ENCODE results near the gene GCK.

Gene GCK

DNA sequence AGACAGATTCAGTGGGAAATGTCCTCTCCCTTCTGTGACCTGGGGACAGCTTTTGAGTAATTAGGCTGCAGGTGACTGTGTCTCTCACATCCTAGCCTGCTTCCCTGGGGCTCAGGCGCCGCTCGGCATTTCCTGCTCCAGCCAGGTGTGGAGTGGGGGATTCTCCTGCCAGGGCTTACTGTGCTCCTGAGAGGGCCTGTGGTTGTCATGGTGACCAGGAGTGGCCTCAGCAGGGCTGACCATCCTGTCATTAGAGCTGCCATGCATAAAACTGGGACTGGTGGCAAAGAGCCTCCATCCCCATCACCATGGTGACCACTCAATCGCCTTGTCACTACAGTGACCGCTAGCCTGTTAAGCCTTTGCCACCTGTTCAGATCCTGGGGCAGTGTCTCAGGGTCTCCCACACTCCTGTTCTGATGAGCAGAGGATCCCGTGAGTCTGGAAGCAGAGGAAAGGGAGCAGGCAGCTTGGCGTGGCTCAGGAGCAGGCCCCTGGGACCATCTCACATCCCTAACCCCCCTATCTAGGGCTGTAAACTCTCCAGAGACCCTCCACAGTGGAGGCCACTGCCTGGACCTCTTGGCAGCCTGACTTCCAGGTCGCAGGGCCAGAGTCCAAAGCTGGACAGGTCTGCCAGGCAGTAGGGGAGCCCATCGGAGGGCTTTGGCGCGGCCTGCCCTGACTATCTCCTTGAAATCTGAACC lies at the start of gene GCK:
TSS of gene GCK (minus strand) at position 154 of the 707 bp plus-strand sequence. CDS start 486 bp downstream, outside the sequence.
- no peak within 1 kb of the TSS for H3K4me3 ChIP-seq (ENCODE audit: low read depth, low read length)
- H3K27me3 ChIP-seq (ENCODE audit: control insufficient read depth, insufficient read depth, low read length): no peaks in the 10 kb centered on the region
- H3K9me3 ChIP-seq (ENCODE audit: control insufficient read depth, insufficient read depth, low read length): no peaks in the 10 kb centered on the region
- H3K36me3 ChIP-seq (ENCODE audit: control insufficient read depth, insufficient read depth, low read length): no peaks in the 10 kb centered on the region
- H3K9ac ChIP-seq (ENCODE audit: low read depth, low read length): no peak within 1 kb of the TSS
- H3K4me1 ChIP-seq (ENCODE audit: control insufficient read depth, insufficient read depth, low read length): no peaks in the 10 kb centered on the region

DNA sequence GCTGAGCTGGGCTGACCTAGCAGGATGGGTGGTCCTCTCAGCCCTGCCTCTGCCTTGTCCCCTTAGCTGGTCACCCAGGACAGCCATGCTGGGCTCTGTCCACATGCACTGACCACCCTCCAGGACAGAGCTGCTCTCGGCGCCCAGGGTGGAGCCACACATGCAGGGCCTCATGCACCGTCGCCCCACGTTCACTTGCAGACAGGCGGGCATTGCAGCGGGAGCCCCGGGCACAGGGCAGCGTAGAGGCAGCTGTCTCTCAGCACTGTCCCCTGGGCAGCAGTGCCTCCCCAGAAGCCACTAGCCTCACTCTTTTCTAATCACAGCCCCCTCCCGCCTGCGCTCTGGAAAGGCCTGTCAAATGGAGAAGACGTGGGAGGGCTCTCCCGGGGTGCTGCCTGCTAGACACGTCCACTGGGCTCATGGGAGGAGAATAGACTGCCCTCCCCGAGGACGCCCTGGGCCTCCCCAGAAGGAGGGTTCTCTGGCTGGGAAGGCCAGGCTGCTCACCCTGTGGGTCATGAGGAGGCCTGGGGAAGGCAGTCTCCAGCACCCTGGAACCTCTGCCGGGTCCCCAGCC lies 49.0 kb upstream of the GCK start:
- H3K9ac ChIP-seq (ENCODE audit: low read depth, low read length): no peak overlapping the region
- no peaks in the 10 kb centered on the region for H3K27me3 ChIP-seq (ENCODE audit: control insufficient read depth, insufficient read depth, low read length)
- no peaks in the 10 kb centered on the region for H3K36me3 ChIP-seq (ENCODE audit: control insufficient read depth, insufficient read depth, low read length)
- H3K9me3 ChIP-seq (ENCODE audit: control insufficient read depth, insufficient read depth, low read length): no peaks in the 10 kb centered on the region
- H3K4me1 ChIP-seq (ENCODE audit: control insufficient read depth, insufficient read depth, low read length): no peaks in the 10 kb centered on the region
- H3K4me3 ChIP-seq (ENCODE audit: low read depth, low read length): no peak overlapping the region

DNA sequence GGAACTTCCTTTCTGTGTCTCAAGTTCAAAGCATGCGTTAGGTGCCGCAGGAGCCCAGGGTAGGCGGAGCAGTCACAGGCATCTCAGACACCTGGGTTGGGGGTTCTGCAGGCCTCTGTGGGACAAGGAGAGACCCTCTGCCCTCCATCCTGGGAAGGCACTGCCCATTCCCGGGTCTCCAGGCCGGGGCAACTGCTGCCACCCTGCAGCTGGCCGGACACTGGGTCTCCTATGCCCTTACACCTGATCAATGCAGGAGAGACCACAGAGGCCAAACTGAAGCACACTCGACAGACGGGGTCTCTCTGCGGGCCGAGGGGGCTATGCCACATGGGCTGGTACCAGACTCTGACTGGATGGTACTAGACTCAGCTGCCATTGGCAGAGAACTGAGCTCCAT lies 48.5 kb upstream of the GCK start:
- Histone ChIP-seq H3K27me3 (ENCODE audit: control insufficient read depth, insufficient read depth, low read length) (no peaks in the 10 kb centered on the region), H3K9ac (ENCODE audit: low read depth, low read length) (no peak overlapping the region), H3K4me1 (ENCODE audit: control insufficient read depth, insufficient read depth, low read length) (no peaks in the 10 kb centered on the region), H3K4me3 (ENCODE audit: low read depth, low read length) (no peak overlapping the region), H3K36me3 (ENCODE audit: control insufficient read depth, insufficient read depth, low read length) (no peaks in the 10 kb centered on the region), H3K9me3 (ENCODE audit: control insufficient read depth, insufficient read depth, low read length) (no peaks in the 10 kb centered on the region)

DNA sequence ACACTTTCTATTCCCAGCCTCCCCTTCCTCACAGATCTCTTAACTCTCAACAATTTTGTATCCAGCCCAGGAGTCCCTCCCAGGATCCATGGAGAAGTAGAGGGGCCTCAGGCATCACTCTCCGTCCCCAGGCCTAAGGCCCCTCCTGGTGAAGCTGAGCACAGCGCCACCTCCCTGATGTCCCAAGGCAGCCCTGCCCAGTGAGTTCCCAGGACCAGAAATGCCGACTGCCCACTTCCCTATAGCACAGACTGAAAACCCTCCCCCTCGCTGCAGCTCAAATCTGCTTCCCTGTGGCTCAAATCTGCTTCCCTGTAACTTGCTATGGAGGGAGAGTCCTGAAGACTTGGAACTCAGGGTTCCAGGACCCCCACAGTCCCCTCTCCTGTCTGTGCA lies 47.1 kb upstream of the GCK start:
- Histone ChIP-seq H3K9me3 (ENCODE audit: control insufficient read depth, insufficient read depth, low read length) (no peaks in the 10 kb centered on the region), H3K27me3 (ENCODE audit: control insufficient read depth, insufficient read depth, low read length) (no peaks in the 10 kb centered on the region), H3K4me3 (ENCODE audit: low read depth, low read length) (no peak overlapping the region), H3K36me3 (ENCODE audit: control insufficient read depth, insufficient read depth, low read length) (no peaks in the 10 kb centered on the region), H3K4me1 (ENCODE audit: control insufficient read depth, insufficient read depth, low read length) (no peaks in the 10 kb centered on the region), H3K9ac (ENCODE audit: low read depth, low read length) (no peak overlapping the region)

DNA sequence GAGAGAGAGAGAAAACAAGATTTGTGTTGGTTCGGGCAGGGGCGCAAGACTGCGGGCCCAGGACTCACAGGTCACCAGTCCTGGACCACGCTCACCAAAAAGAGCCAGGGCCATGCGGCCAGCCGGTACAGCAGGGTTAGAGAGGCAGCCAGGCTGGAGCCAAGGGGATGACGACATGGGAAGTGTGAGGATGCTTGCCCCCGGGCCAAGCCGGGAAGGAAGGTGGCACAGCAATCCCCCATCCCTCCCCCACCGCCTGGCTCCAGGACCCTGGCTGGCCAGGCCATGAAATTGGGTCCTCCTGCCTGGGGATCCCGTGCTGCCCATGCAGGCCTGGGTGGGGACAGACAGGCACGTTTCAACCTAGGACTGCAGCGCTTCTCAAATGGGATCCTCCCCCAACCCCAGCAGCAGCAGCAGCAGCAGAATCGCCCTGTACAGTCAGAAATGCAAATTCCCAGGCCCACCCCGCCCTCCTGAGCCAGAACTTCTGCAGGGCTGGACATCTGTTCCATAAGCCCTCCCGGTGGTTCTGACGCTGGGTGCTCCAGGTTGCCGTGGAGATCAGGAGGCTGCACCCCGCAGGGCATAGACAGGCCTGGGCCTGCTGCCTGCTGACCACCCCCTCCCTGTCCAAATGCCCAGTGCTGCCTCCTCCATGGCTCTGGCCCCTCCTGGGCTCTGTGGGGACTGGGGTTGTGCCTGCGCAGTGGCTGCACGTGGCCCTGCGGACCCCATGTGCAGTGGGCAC lies 46.5 kb upstream of the GCK start:
- Histone ChIP-seq H3K4me1 (ENCODE audit: control insufficient read depth, insufficient read depth, low read length) (no peaks in the 10 kb centered on the region), H3K9me3 (ENCODE audit: control insufficient read depth, insufficient read depth, low read length) (no peaks in the 10 kb centered on the region), H3K27me3 (ENCODE audit: control insufficient read depth, insufficient read depth, low read length) (no peaks in the 10 kb centered on the region), H3K36me3 (ENCODE audit: control insufficient read depth, insufficient read depth, low read length) (no peaks in the 10 kb centered on the region), H3K9ac (ENCODE audit: low read depth, low read length) (no peak overlapping the region), H3K4me3 (ENCODE audit: low read depth, low read length) (no peak overlapping the region)

DNA sequence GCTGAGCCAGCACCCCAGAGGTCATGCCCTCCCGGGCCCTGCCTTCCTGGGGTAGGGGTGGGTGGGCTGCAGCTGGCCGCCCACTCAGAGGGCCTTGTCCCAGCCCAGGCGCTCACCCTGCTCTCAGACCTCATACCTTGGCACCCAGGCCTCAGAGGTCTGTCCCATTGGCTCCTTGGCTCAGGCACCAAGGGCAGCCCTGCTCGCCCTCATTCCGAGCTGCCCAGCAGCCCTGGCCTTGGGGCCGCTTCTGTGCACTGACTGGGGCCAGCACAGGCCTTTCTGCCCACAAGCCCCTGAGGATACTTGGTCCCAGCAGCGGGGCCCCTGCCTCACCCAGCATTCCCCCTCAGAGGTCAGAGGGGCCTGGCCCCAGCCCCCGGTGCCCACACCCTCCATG lies 45.8 kb upstream of the GCK start:
- no peaks in the 10 kb centered on the region for H3K9me3 ChIP-seq (ENCODE audit: control insufficient read depth, insufficient read depth, low read length)

DNA sequence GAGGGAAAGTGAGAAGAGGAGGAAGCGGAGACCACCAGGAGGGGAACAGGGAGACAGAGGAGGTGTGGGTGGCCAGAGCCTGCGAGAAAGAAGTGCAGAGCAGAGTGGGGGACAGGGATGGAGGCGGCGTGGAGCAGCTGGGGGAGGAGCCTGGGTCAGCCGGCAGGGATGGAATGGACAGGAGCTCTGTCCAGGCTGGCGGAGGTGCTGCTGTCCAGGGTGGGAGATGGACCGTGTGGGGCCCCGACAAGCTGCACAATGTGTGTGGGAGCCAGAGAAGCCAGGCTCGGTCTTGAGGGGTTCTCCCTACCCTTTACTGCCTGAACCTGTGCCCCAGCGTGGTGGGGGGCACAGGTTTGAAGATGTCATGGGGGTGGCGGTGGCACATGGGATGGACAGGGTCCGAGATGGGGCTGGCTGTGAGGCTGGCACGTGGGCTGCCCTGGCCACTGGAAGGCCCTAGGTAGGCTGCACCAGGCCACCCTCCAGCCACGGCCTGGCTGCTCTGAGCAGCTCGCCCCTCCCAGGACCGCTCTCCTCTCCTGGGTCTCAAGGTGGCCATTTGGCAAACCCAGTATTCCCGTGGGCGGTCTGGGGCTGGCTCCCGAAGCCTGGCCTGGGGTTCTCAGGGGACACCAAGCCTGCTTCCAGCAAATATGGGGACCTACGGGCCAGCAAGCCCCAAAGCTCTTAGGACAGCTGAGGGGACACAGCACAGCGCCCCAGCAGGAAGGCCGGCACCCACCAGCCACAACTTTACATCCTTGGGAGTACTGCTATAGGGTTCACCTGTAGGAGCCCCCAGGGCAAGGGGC lies 43.9 kb upstream of the GCK start:
- no peaks in the 10 kb centered on the region for H3K4me1 ChIP-seq (ENCODE audit: control insufficient read depth, insufficient read depth, low read length)
- no peak overlapping the region for H3K9ac ChIP-seq (ENCODE audit: low read depth, low read length)
- H3K36me3 ChIP-seq (ENCODE audit: control insufficient read depth, insufficient read depth, low read length): no peaks in the 10 kb centered on the region
- H3K27me3 ChIP-seq (ENCODE audit: control insufficient read depth, insufficient read depth, low read length): no peaks in the 10 kb centered on the region
- H3K9me3 ChIP-seq (ENCODE audit: control insufficient read depth, insufficient read depth, low read length): no peaks in the 10 kb centered on the region
- no peak overlapping the region for H3K4me3 ChIP-seq (ENCODE audit: low read depth, low read length)

More for the DNA sequence above, 45.8 kb upstream of the GCK start:
- no peaks in the 10 kb centered on the region for H3K36me3 ChIP-seq (ENCODE audit: control insufficient read depth, insufficient read depth, low read length)
- no peaks in the 10 kb centered on the region for H3K4me1 ChIP-seq (ENCODE audit: control insufficient read depth, insufficient read depth, low read length)
- H3K4me3 ChIP-seq (ENCODE audit: low read depth, low read length): no peak overlapping the region
- H3K9ac ChIP-seq (ENCODE audit: low read depth, low read length): no peak overlapping the region
- no peaks in the 10 kb centered on the region for H3K27me3 ChIP-seq (ENCODE audit: control insufficient read depth, insufficient read depth, low read length)

DNA sequence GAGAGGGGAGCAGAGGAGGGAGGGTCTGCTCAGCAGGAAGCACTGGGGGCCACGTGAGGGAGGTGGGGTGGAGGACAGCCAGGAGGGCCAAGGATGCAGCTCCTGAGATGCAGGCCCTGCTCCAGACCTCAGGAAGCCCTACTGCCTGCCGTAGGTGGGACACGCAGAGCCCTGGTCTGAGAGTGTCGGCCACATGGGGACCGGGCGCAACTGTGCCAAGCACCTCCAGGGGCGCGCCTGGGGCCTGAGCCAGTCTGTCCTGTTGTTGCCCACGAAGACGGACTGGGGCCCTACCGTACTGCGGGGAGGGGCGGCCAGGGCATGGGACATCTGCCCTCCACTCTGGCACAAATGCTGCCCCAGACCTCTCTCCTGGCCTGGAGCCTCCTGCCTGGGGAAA lies 43.2 kb upstream of the GCK start:
- Histone ChIP-seq H3K9me3 (ENCODE audit: control insufficient read depth, insufficient read depth, low read length) (no peaks in the 10 kb centered on the region), H3K4me1 (ENCODE audit: control insufficient read depth, insufficient read depth, low read length) (no peaks in the 10 kb centered on the region), H3K4me3 (ENCODE audit: low read depth, low read length) (no peak overlapping the region), H3K9ac (ENCODE audit: low read depth, low read length) (no peak overlapping the region), H3K36me3 (ENCODE audit: control insufficient read depth, insufficient read depth, low read length) (no peaks in the 10 kb centered on the region), H3K27me3 (ENCODE audit: control insufficient read depth, insufficient read depth, low read length) (no peaks in the 10 kb centered on the region)

DNA sequence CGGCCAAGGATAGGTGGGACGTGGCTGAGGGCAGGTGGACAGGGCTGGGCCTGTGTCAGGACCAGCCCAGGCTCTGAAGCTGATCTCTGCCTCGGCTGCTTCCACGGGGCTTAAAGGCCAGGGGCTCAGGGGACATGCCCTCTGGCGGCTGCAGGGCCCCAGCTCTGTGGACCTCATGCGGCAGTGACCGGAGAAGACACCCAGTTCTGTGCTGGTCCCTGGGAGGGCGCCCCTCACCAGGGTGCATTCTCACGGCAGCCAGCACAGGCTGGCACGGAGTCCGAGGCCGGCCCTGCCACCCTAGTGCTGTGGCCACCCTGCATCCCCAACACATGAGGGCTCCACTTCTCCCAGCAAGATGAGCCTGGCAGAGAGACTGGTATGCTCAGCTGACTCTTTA lies 41.8 kb upstream of the GCK start:
- H3K27me3 ChIP-seq (ENCODE audit: control insufficient read depth, insufficient read depth, low read length): no peaks in the 10 kb centered on the region
- H3K4me1 ChIP-seq (ENCODE audit: control insufficient read depth, insufficient read depth, low read length): no peaks in the 10 kb centered on the region
- H3K9me3 ChIP-seq (ENCODE audit: control insufficient read depth, insufficient read depth, low read length): no peaks in the 10 kb centered on the region
- no peaks in the 10 kb centered on the region for H3K36me3 ChIP-seq (ENCODE audit: control insufficient read depth, insufficient read depth, low read length)
- H3K4me3 ChIP-seq (ENCODE audit: low read depth, low read length): no peak overlapping the region
- H3K9ac ChIP-seq (ENCODE audit: low read depth, low read length): no peak overlapping the region

DNA sequence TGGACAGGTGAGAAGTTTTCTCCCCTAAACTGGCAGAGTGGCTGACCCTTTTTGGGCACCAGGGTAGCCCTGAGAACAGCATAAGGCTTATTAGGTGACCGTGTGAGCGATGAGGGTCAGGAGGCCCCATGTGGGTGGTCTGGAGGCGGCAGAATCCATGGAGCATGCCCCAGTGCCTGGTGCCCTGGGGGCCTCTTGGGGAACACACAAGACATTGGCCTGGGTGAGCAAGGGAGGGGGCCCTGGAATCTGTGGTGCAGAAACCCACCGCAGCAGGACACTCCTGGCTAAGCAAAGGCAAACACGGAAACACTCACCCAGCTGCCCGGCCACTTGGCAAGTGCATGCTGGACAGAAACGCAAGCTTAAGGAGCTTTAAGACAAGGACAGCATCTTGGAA lies 41.0 kb upstream of the GCK start:
- H3K4me1 ChIP-seq (ENCODE audit: control insufficient read depth, insufficient read depth, low read length): no peaks in the 10 kb centered on the region
- no peak overlapping the region for H3K9ac ChIP-seq (ENCODE audit: low read depth, low read length)
- H3K27me3 ChIP-seq (ENCODE audit: control insufficient read depth, insufficient read depth, low read length): no peaks in the 10 kb centered on the region
- H3K4me3 ChIP-seq (ENCODE audit: low read depth, low read length): no peak overlapping the region
- no peaks in the 10 kb centered on the region for H3K36me3 ChIP-seq (ENCODE audit: control insufficient read depth, insufficient read depth, low read length)
- H3K9me3 ChIP-seq (ENCODE audit: control insufficient read depth, insufficient read depth, low read length): no peaks in the 10 kb centered on the region

DNA sequence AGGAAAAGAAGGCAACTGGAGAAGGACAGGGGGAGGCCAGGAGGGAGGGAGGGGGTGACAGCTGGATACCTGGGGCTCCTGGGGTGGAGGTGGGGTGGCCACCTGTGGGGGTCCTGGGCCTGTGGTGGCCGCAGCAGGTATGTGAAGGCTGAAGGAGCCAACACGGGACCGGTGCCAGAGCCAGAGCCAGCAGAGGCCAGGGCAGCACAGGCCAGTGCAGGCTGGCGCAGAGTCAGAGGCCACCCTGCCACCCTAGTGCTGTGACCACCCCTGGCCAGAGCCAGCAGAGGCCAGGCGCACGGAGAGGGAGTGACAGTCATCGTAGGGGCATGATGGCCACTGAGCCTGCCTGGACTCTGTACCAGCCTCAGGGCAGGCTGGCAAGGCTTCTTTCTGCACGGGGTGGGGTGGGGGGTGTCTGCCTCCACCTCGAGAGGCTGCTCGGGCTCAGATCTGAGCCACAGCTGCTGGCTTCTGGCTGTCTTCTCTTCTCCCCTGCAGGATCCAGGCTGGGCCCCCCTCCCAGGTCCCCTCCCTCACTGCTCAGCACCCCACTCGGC lies 40.4 kb upstream of the GCK start:
- H3K4me1 ChIP-seq (ENCODE audit: control insufficient read depth, insufficient read depth, low read length): no peaks in the 10 kb centered on the region
- no peaks in the 10 kb centered on the region for H3K36me3 ChIP-seq (ENCODE audit: control insufficient read depth, insufficient read depth, low read length)
- H3K9me3 ChIP-seq (ENCODE audit: control insufficient read depth, insufficient read depth, low read length): no peaks in the 10 kb centered on the region
- H3K27me3 ChIP-seq (ENCODE audit: control insufficient read depth, insufficient read depth, low read length): no peaks in the 10 kb centered on the region
- no peak overlapping the region for H3K4me3 ChIP-seq (ENCODE audit: low read depth, low read length)
- H3K9ac ChIP-seq (ENCODE audit: low read depth, low read length): no peak overlapping the region

All from iPS-15b (cell line).